Right lobe of liver (tissue), 4 donors: ENCODE results near the gene DNPH1.

ENCODE experiments used
- CTCF ChIP-seq, 4 donors: fragments of 200-600 bp in 3 of 4; fragments of 450-650 bp in 1 of 4; IDR thresholded peaks; one replicate each; pipeline versions ENCODE4 v1.5.1 to v1.8.0; 2016 to 2022; ENCODE audit warnings: antibody characterized with exemption in 4 of 4, mild to moderate bottlenecking in 2 of 4
- POLR2A ChIP-seq: fragments of 450-650 bp; IDR thresholded peaks from one replicate; pipeline ENCODE4 v1.6.1; 2017; ENCODE audit warnings: antibody characterized with exemption, mild to moderate bottlenecking
- donor health status: DM: no; HTN: no; CAD: no.
- donor health status: DM: no; HTN: no; CAD: no.
- donor health status: DM: no; HTN: yes; CAD: no.

GRCh38 chr6:43265564-43265963 lies 36.3 kb upstream of the DNPH1 start:
- TF ChIP-seq POLR2A: peak; percentile 65
- TF ChIP-seq CTCF (IDR thresholded peaks at IDR 0.05): peak in 1 of 4 donors; percentile 24
